ENCODE measurements around the gene LIMCH1. TPM values are rescaled to one million over a fixed set of nuclear protein-coding genes. Genes with fewer than 3 reads are reported as not detected.

Gene LIMCH1
- polyA plus RNA-seq, 1 donor (not counting 4 experiments of a cell fraction or from before 2014, with no cell fraction given) = 1.1 TPM

DNA sequence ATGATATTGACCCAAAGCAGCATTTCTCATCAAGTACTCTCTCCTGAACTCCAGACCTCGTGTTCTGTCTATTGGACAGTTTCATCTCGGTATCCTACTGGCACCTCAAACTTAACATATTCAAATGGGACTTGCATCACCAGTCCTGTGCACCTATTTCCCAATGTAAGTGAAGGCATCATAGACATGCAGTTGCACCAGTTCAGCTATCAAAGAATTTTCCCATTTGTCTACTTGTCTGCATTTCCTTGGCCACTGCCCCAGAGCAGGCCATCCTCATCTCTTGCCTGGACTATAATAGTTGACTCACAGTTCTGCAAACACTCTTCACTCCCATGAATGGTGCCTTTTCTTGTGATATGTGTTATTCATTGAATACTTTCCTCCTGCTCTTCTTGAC, 11.3 kb upstream of the LIMCH1 start:
- Histone ChIP-seq H4K20me1 (ENCODE audit: control insufficient read depth, extremely low read depth, insufficient read depth, low read length) (no peaks in the 10 kb centered on the region), H3K4me2 (ENCODE audit: control insufficient read depth, extremely low read depth, insufficient read depth, low read depth, low read length) (no peak overlapping the region), H2AFZ (ENCODE audit: control insufficient read depth, low read length) (no peak overlapping the region), H3K36me3 (ENCODE audit: control insufficient read depth in 2 of 2, extremely low read depth in 1 of 2, insufficient read depth in 2 of 2, low read length in 2 of 2) (no peaks in the 10 kb centered on the region), H3K4me3 (ENCODE audit: control insufficient read depth in 2 of 3, extremely low read depth in 1 of 3, insufficient read depth in 2 of 3, low read depth in 1 of 3, low read length in 3 of 3) (no peak overlapping the region), H3K4me1 (ENCODE audit: control insufficient read depth, extremely low read depth, insufficient read depth, low read length) (no peaks in the 10 kb centered on the region), H3K9me3 (ENCODE audit: control insufficient read depth, low read depth, low read length) (no peaks in the 10 kb centered on the region), H3K27me3 (ENCODE audit: control insufficient read depth, extremely low read depth, insufficient read depth, low read length) (no peaks in the 10 kb centered on the region), H3K79me2 (ENCODE audit: control insufficient read depth, insufficient read depth, low read length) (no peaks in the 10 kb centered on the region), H3K9me1 (ENCODE audit: control insufficient read depth, extremely low read depth, insufficient read depth, low read length) (no peaks in the 10 kb centered on the region), H3K27ac (ENCODE audit: control insufficient read depth, insufficient read depth, low read length) (no peak overlapping the region), H3K9ac (ENCODE audit: control insufficient read depth, extremely low read depth, insufficient read depth, low read length) (no peak overlapping the region)
- FAIRE-seq = no peak
- dilution Hi-C loops (cut with MboI; ENCODE audit: extremely low pct_ligation_motif_present, low sequenced_read_pairs) = no loop called here
- no peak for TF ChIP-seq EZH2 (IDR thresholded peaks at IDR 0.05; ENCODE audit: low read length)
- TF ChIP-seq, protein P1, sequence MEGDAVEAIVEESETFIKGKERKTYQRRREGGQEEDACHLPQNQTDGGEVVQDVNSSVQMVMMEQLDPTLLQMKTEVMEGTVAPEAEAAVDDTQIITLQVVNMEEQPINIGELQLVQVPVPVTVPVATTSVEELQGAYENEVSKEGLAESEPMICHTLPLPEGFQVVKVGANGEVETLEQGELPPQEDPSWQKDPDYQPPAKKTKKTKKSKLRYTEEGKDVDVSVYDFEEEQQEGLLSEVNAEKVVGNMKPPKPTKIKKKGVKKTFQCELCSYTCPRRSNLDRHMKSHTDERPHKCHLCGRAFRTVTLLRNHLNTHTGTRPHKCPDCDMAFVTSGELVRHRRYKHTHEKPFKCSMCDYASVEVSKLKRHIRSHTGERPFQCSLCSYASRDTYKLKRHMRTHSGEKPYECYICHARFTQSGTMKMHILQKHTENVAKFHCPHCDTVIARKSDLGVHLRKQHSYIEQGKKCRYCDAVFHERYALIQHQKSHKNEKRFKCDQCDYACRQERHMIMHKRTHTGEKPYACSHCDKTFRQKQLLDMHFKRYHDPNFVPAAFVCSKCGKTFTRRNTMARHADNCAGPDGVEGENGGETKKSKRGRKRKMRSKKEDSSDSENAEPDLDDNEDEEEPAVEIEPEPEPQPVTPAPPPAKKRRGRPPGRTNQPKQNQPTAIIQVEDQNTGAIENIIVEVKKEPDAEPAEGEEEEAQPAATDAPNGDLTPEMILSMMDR (optimal IDR thresholded peaks at IDR 0.05 in 1 of 3, IDR thresholded peaks at IDR 0.05 in 1 of 3, conservative IDR thresholded peaks at IDR 0.05 in 1 of 3; ENCODE audit: extremely low read depth in 1 of 3, insufficient read depth in 2 of 3, low read length in 3 of 3) = no peak
- DNase-seq (ENCODE audit: low read depth, low spot score) = no peak

DNA sequence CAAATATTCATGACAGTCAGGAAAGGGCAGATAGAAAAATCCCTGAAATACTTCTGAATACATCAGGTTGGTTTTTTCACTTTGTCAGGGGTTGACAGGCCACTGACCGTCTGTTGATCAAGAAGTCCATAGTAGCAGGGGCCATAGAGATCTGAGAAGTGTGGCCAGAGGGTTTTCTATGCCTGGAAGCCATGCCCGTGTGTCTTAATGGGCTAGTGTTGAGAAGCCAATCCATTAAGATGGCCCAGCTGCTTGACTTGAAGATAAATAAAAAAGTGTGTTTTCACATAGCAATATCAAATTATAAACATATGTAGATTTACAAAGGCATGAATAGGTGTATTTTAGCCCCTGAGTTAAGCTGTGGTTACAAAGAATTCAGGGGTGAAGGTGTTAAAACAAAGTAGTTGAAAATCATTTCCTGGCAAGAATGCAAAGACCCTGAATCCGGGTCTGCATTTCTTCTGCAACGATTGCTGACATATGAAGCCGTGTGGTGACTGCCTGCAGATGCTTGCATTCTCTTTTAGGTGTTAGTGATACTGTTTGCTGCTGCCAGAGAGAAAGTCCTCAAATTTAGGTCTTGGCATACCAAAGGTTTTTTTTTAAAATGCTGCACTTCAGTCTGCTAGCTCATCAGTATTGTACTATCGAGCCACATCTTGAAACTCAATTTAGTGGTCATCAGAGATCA, 9.3 kb upstream of the LIMCH1 start:
- Histone ChIP-seq H4K20me1 (ENCODE audit: control insufficient read depth, extremely low read depth, insufficient read depth, low read length) (no peaks in the 10 kb centered on the region), H3K27me3 (ENCODE audit: control insufficient read depth, extremely low read depth, insufficient read depth, low read length) (no peaks in the 10 kb centered on the region), H3K9me3 (ENCODE audit: control insufficient read depth, low read depth, low read length) (no peaks in the 10 kb centered on the region), H3K4me2 (ENCODE audit: control insufficient read depth, extremely low read depth, insufficient read depth, low read depth, low read length) (no peak overlapping the region), H3K79me2 (ENCODE audit: control insufficient read depth, insufficient read depth, low read length) (no peaks in the 10 kb centered on the region), H3K9ac (ENCODE audit: control insufficient read depth, extremely low read depth, insufficient read depth, low read length) (no peak overlapping the region), H3K4me3 (ENCODE audit: control insufficient read depth in 2 of 3, extremely low read depth in 1 of 3, insufficient read depth in 2 of 3, low read depth in 1 of 3, low read length in 3 of 3) (no peak overlapping the region), H3K27ac (ENCODE audit: control insufficient read depth, insufficient read depth, low read length) (no peak overlapping the region), H3K9me1 (ENCODE audit: control insufficient read depth, extremely low read depth, insufficient read depth, low read length) (no peaks in the 10 kb centered on the region), H3K36me3 (ENCODE audit: control insufficient read depth in 2 of 2, extremely low read depth in 1 of 2, insufficient read depth in 2 of 2, low read length in 2 of 2) (no peaks in the 10 kb centered on the region), H2AFZ (ENCODE audit: control insufficient read depth, low read length) (no peak overlapping the region), H3K4me1 (ENCODE audit: control insufficient read depth, extremely low read depth, insufficient read depth, low read length) (no peaks in the 10 kb centered on the region)
- dilution Hi-C loops (cut with MboI; ENCODE audit: extremely low pct_ligation_motif_present, low sequenced_read_pairs) = no loop called here
- no peak for FAIRE-seq
- TF ChIP-seq EZH2 (IDR thresholded peaks at IDR 0.05; ENCODE audit: low read length) = no peak
- TF ChIP-seq, protein P1 (optimal IDR thresholded peaks at IDR 0.05 in 1 of 3, IDR thresholded peaks at IDR 0.05 in 1 of 3, conservative IDR thresholded peaks at IDR 0.05 in 1 of 3; ENCODE audit: extremely low read depth in 1 of 3, insufficient read depth in 2 of 3, low read length in 3 of 3) = no peak
- no peak for DNase-seq (ENCODE audit: low read depth, low spot score)

Data from keratinocyte (primary cell).